ENCODE results near the gene UBE2A. TPM values are rescaled to one million over a fixed set of nuclear protein-coding genes. Genes with fewer than 3 reads are reported as not detected.

Gene UBE2A
- 10 to 100 TPM; 26.8 to 50.4 (median 42.3) TPM for total RNA-seq

DNA sequence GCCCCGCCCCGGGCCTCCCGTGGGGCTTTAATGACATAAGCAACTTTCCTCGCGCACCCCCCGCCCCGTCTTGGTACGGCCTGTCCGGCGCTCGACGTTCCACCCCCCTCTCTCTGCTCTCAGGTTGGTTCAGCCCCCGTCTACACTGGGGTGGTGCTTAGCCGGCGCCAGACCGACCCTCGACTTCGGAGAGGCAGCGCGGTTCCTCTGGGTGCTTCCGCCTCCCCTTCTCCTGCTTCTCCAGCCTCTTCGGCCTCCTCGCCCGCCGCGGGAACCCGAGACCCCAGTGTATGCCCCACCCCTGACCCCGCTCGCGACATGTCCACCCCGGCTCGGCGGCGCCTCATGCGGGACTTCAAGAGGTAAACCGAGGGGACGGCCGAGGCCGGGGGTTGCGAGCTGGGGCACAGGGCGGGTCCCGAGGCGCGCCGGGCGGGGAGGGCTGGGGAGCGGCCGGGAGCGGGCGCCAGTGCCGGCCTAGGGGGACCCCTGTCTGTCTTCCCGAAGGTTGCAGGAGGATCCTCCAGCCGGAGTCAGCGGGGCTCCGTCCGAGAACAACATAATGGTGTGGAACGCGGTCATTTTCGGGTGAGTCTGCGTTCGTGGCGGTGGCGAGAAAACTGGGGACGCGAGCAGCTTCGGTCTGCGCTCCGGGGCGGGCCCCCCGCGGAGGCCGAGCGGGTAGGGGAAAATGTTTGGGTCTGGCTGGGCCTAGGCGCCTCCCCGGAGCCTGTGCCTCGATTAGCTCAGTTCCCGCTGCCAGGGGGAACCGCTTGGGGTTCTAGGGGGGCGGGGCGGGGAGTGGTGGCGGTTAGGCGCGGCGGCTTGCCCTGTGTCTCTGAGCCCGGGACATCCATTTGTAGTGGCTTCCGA lies at the start of gene UBE2A:
Gene UBE2A (plus strand): TSS at position 170 of the 873 bp plus-strand sequence. CDS start 149 bp downstream, at position 319.
- TF ChIP-seq, protein P1, sequence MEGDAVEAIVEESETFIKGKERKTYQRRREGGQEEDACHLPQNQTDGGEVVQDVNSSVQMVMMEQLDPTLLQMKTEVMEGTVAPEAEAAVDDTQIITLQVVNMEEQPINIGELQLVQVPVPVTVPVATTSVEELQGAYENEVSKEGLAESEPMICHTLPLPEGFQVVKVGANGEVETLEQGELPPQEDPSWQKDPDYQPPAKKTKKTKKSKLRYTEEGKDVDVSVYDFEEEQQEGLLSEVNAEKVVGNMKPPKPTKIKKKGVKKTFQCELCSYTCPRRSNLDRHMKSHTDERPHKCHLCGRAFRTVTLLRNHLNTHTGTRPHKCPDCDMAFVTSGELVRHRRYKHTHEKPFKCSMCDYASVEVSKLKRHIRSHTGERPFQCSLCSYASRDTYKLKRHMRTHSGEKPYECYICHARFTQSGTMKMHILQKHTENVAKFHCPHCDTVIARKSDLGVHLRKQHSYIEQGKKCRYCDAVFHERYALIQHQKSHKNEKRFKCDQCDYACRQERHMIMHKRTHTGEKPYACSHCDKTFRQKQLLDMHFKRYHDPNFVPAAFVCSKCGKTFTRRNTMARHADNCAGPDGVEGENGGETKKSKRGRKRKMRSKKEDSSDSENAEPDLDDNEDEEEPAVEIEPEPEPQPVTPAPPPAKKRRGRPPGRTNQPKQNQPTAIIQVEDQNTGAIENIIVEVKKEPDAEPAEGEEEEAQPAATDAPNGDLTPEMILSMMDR (IDR thresholded peaks at IDR 0.05; ENCODE audit: low read depth), result no peak

DNA sequence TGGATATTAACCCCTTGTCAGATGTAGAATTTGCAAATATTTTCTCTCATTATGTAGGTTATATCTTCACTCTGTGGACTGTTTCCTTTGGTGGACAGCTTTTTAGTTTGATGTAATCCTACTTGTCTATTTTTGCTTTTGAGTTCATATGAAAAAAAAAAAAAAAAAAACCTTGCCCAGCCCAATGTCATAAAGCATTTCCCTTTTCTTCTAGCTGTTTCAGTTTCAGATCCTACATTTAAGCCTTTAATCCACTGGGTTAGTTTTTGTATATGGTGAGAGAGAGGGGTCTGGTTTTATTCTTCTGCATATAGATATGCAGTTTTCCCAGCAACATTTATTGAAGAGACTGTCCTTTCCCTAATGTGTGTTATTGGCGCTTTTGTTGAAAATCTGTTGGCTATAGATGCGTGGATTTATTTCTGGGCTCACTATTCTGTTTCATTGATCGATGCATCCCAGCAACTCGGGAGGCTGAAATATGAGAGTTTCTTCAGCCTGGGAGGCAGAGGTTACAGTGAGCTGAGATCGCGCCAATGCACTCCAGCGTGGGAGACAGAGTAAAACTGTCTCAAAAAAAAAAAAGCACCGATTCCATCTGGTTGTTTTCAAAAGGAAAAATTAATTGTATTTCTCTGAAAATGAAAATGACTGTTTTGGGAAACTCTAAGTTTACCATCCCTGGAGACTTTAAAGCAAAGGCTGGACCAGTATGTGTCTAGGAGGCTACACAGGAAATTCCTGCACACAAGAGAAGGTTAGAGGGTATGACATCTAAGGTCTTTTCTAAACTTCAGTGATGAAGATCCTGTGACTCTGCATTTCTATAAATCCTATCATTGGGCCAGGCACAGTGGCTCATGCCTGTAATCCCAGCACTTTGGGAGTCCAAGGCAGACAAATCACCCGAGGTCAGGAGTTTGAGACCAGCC lies 44.8 kb upstream of the UBE2A start:
- TF ChIP-seq, protein P1 (IDR thresholded peaks at IDR 0.05; ENCODE audit: low read depth), result no peak

DNA sequence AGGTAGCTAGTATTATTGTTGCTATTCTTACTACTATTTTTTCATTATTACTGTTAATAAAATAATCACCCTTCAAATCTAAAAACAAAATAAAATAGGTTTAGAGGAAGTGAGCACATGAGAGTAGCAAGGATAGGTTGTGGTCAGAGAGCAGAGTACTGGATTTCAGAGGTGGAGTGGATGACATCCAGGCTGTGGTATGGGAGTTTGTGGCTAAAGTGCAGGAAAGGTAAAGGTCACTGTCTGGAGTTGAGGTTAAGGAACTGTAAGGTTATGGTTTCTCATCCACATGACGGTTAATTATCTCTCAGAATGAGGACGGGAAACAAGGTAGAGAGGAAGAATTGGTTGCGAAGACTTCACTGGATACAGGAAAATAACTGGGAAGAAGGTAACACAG lies 36.9 kb upstream of the UBE2A start:
- TF ChIP-seq, protein P1 (IDR thresholded peaks at IDR 0.05; ENCODE audit: low read depth), result no peak

DNA sequence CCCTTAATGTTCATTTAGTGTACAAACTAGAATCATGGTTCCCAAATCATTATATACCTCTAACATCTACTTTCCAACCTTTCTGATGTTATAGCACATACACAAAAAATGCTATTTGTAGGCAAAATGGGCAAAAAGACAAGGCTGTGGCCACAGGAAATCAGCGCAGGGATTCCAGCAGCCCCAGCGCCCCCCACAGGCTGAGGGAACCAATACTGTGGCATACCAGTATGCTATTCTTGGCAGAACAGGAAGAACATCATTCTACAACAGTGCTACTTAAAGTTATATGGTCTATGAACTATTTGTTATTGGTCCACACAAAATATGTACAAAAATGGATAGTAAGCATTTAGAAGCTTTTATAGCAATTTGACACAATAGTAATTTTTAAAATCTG lies 34.5 kb upstream of the UBE2A start:
- TF ChIP-seq, protein P1 (IDR thresholded peaks at IDR 0.05; ENCODE audit: low read depth), result no peak

DNA sequence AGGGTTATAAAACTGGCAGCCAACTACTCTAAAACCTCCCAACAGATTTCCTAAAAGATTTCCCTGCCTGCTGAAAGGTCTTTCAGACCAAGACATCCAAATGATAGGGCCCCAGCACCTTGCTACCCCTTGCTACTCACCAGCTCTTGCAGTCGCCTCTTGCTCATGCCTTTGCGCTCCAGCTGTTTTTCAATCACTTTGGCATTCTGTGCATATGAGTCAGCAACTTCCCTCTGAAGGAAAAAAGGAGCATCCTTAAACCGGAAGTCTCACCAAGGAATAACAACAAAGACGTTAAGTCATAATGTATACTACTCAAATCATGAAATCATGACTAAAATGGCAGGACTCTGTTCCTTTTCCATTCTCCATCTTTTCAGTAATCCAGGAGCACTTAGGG lies 33.2 kb upstream of the UBE2A start:
- TF ChIP-seq, protein P1 (IDR thresholded peaks at IDR 0.05; ENCODE audit: low read depth), result no peak

DNA sequence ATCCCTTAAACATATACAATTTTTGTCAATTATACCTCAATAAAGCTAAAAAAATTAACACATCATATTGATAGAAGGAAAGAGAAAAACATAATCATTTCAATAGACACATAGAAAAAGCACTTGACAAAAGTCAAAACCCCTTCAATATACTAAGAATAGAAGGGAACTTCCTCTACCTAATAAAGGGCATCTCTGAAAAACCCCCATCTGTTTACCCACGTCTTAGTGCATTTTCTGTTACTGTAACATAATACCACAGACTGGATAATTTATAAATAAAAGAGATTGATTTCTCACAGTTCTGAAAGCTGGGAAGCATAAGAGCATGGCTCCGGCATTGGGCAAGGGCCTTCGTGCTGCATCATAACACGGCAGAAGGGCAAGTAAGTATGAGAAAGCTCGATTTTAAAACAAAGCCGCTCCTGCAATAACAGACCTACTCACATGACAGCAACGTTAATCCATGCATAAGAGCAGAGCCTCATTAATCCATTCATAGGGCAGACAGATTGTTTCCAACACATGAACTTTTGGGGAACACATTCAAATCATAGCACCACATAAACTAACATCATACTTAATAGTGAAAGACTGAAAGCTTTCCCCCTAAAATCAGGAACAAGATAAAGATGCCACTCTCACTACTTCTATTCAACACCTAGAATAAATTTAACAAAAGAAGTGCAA lies 24.9 kb upstream of the UBE2A start:
- TF ChIP-seq, protein P1 (IDR thresholded peaks at IDR 0.05; ENCODE audit: low read depth), result no peak
